OCI-LY3 (cell line): Measurements from ENCODE around the gene ACSF3.

Source experiments
- H2AFZ ChIP-seq: fragments of 200-600, 300-600 bp; shearing (Covaris generic); 2 replicates; pipeline ENCODE4 v1.6.0; 2014; ENCODE audit warnings: antibody characterized with exemption, low read depth, low read length
- H3K27ac ChIP-seq: fragments of 200-600, 300-600 bp; sonication (generic); 2 replicates; pipeline ENCODE4 v1.5.1; 2014; ENCODE audit warnings: mild to moderate bottlenecking, low read length, moderate library complexity, mixed read lengths
- H3K27me3 ChIP-seq: fragments of 200-600, 300-600 bp; sonication (generic); 2 replicates; pipeline ENCODE4 v1.6.1; 2014; ENCODE audit warnings: low read depth, low read length, mixed read lengths
- H3K36me3 ChIP-seq: fragments of 200-600, 300-600 bp; sonication (generic); replicated peaks from 2 replicates; pipeline ENCODE3; 2014; ENCODE audit warnings: low read depth, low read length, mixed read lengths
- H3K4me1 ChIP-seq: fragments of 300-600, 200-600 bp; sonication (generic); 2 replicates; pipeline ENCODE4 v1.6.1; 2014; ENCODE audit warnings: low read length, mixed read lengths
- H3K4me2 ChIP-seq: fragments of 200-600, 300-600 bp; sonication (generic); 2 replicates; pipeline ENCODE4 v1.6.1; 2014; ENCODE audit warnings: low read length, mixed read lengths
- H3K4me3 ChIP-seq: fragments of 300-600, 200-600 bp; sonication (generic); 2 replicates; pipeline ENCODE4 v1.5.1; 2014; ENCODE audit warnings: antibody characterized with exemption, mild to moderate bottlenecking, low read length, moderate library complexity
- H3K79me2 ChIP-seq: fragments of 300-600, 200-600 bp; shearing (Covaris generic); 2 replicates; pipeline ENCODE4 v1.6.1; 2014; ENCODE audit warnings: mild to moderate bottlenecking, low read length, mixed read lengths
- H3K9ac ChIP-seq: fragments of 300-600, 200-600 bp; shearing (Covaris generic); 2 replicates; pipeline ENCODE4 v1.6.0; 2014; ENCODE audit warnings: mild to moderate bottlenecking, low read length, moderate library complexity
- H3K9me3 ChIP-seq: fragments of 200-600, 300-600 bp; shearing (Covaris generic); 2 replicates; pipeline ENCODE4 v1.6.1; 2014; ENCODE audit warnings: low read length, mixed read lengths; ENCODE audit not compliant: insufficient read depth
- H4K20me1 ChIP-seq: fragments of 200-600, 300-600 bp; sonication (generic); 2 replicates; pipeline ENCODE4 v1.6.1; 2016; ENCODE audit warnings: low read length, mixed read lengths; ENCODE audit not compliant: insufficient read depth
- EZH2phosphoT487 ChIP-seq: fragments of 200-600 bp; shearing (Covaris generic); IDR thresholded peaks from 2 replicates; pipeline ENCODE4 v1.6.1; 2018; ENCODE audit warnings: antibody characterized with exemption, mixed run types, low read depth
- TF ChIP-seq, protein P1 (sequence below): fragments of 200-600, 300-600 bp; sonication (generic); IDR thresholded peaks from 2 replicates; pipeline ENCODE4 v1.5.1; 2014; ENCODE audit warnings: antibody characterized with exemption, low read length, low read depth

The ACSF3 gene

DNA sequence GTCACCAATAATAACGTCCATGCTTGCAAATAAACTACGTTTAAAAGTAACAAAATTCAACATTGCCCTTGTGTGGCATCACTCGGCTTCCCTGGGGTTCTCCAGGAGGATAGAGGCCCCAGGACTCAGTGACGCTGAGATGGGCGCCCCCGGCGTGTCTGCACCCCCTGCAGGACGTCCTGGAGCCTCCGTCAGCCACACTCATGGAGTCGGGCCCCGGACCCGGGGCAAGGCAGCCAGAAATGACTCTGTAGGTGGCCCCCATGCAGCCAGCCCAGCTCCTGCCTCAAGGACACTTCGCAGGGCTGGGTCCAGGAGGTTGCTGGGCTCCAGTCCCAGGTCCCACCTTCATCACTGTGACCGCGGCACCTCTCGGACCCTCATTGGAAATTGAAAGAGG lies 16.6 kb upstream of the ACSF3 start:
- no peak overlapping the region for H2AFZ ChIP-seq
- H4K20me1 ChIP-seq, result no peaks in the 10 kb centered on the region
- no peak overlapping the region for H3K4me2 ChIP-seq
- no peak for TF ChIP-seq EZH2phosphoT487
- TF ChIP-seq, protein P1, sequence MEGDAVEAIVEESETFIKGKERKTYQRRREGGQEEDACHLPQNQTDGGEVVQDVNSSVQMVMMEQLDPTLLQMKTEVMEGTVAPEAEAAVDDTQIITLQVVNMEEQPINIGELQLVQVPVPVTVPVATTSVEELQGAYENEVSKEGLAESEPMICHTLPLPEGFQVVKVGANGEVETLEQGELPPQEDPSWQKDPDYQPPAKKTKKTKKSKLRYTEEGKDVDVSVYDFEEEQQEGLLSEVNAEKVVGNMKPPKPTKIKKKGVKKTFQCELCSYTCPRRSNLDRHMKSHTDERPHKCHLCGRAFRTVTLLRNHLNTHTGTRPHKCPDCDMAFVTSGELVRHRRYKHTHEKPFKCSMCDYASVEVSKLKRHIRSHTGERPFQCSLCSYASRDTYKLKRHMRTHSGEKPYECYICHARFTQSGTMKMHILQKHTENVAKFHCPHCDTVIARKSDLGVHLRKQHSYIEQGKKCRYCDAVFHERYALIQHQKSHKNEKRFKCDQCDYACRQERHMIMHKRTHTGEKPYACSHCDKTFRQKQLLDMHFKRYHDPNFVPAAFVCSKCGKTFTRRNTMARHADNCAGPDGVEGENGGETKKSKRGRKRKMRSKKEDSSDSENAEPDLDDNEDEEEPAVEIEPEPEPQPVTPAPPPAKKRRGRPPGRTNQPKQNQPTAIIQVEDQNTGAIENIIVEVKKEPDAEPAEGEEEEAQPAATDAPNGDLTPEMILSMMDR, result no peak
- no peaks in the 10 kb centered on the region for H3K27me3 ChIP-seq
- no peaks in the 10 kb centered on the region for H3K79me2 ChIP-seq
- H3K36me3 ChIP-seq, result peaks cover 22% of the 10 kb centered on the region
- no peaks in the 10 kb centered on the region for H3K9me3 ChIP-seq
- H3K9ac ChIP-seq, result no peak overlapping the region
- no peaks in the 10 kb centered on the region for H3K4me1 ChIP-seq
- no peak overlapping the region for H3K4me3 ChIP-seq
- no peak overlapping the region for H3K27ac ChIP-seq

- Histone ChIP-seq H3K27ac (no peak overlapping the region), H3K27me3 (no peaks in the 10 kb centered on the region), H3K4me1 (no peaks in the 10 kb centered on the region), H3K9ac (no peak overlapping the region), H3K4me2 (no peak overlapping the region), H3K9me3 (no peaks in the 10 kb centered on the region), H3K79me2 (no peaks in the 10 kb centered on the region), H2AFZ (no peak overlapping the region), H3K36me3 (peaks cover 22% of the 10 kb centered on the region), H4K20me1 (no peaks in the 10 kb centered on the region), H3K4me3 (no peak overlapping the region)
- TF ChIP-seq, protein P1, result no peak
- no peak for TF ChIP-seq EZH2phosphoT487
Measured at GRCh38 chr16:89078172-89078571, 15.5 kb upstream of the ACSF3 start.

GRCh38 chr16:89079434-89079980 lies 14.1 kb upstream of the ACSF3 start:
- peaks cover 16% of the 10 kb centered on the region for H3K36me3 ChIP-seq
- H3K4me1 ChIP-seq, result peaks cover 3% of the 10 kb centered on the region; the same call in 1 of the 2 replicates
- H2AFZ ChIP-seq, result no peak overlapping the region
- H3K79me2 ChIP-seq, result no peaks in the 10 kb centered on the region
- no peaks in the 10 kb centered on the region for H3K27me3 ChIP-seq
- H3K9me3 ChIP-seq, result no peaks in the 10 kb centered on the region
- no peak overlapping the region for H3K4me2 ChIP-seq
- no peaks in the 10 kb centered on the region for H4K20me1 ChIP-seq
- H3K4me3 ChIP-seq, result no peak overlapping the region
- H3K9ac ChIP-seq, result no peak overlapping the region
- TF ChIP-seq, protein P1, result no peak
- TF ChIP-seq EZH2phosphoT487, result no peak
- H3K27ac ChIP-seq, result no peak overlapping the region

GRCh38 chr16:89080196-89080853 lies 13.3 kb upstream of the ACSF3 start:
- no peak overlapping the region for H3K4me3 ChIP-seq
- no peaks in the 10 kb centered on the region for H4K20me1 ChIP-seq
- H3K27me3 ChIP-seq, result no peaks in the 10 kb centered on the region
- H3K36me3 ChIP-seq, result peaks cover 11% of the 10 kb centered on the region
- no peak overlapping the region for H2AFZ ChIP-seq
- H3K9me3 ChIP-seq, result no peaks in the 10 kb centered on the region
- TF ChIP-seq, protein P1, result no peak
- TF ChIP-seq EZH2phosphoT487, result no peak
- H3K4me2 ChIP-seq, result no peak overlapping the region
- no peak overlapping the region for H3K27ac ChIP-seq
- H3K9ac ChIP-seq, result no peak overlapping the region
- no peaks in the 10 kb centered on the region for H3K79me2 ChIP-seq
- peaks cover 6% of the 10 kb centered on the region; the same call in 1 of the 2 replicates for H3K4me1 ChIP-seq
